WERI-Rb-1 (cell line): ENCODE data around the gene SLC66A2.
A peak's percentile ranks its signal among the peaks of the same experiment; 100 is the strongest.

Experiments used
- DNase-seq: peaks from one replicate; pipeline ENCODE4 v3.0.0-alpha.2; 2020
- H3K27ac ChIP-seq: fragments of 250-450 bp; sonication (Bioruptor Pico); 2 replicates; pipeline ENCODE4 v1.5.1; 2020; ENCODE audit warnings: mild to moderate bottlenecking, moderate library complexity
- H3K27me3 ChIP-seq: fragments of 250-450 bp; sonication (Bioruptor Pico); 2 replicates; pipeline ENCODE4 v1.5.1; 2021; ENCODE audit warnings: mild to moderate bottlenecking, low read depth, moderate library complexity; ENCODE audit not compliant: insufficient read depth, severe bottlenecking
- H3K36me3 ChIP-seq: fragments of 250-450 bp; sonication (Bioruptor Pico); 2 replicates; pipeline ENCODE4 v1.5.1; 2020; ENCODE audit warnings: mild to moderate bottlenecking, moderate library complexity
- H3K4me3 ChIP-seq: 2 replicates; pipeline ENCODE4 v1.5.1; 2011; ENCODE audit warnings: low read depth, mild to moderate bottlenecking, control low read depth, low read length
- H3K9me3 ChIP-seq: fragments of 250-450 bp; sonication (Bioruptor Pico); 2 replicates; pipeline ENCODE4 v1.5.1; 2021; ENCODE audit warnings: mild to moderate bottlenecking, moderate library complexity; ENCODE audit not compliant: severe bottlenecking
- TF ChIP-seq, protein P1 (sequence below): IDR thresholded peaks from 2 replicates; pipeline ENCODE4 v1.5.1; 2011; ENCODE audit warnings: low read depth, mild to moderate bottlenecking, control low read depth, inconsistent platforms, low read length

Gene SLC66A2

GRCh38 chr18:79870301-79871025 lies 81.0 kb downstream of the SLC66A2 start:
- Histone ChIP-seq H3K9me3 (peaks cover 2% of the 10 kb centered on the region), H3K27me3 (no peaks in the 10 kb centered on the region), H3K27ac (no peak overlapping the region), H3K36me3 (no peaks in the 10 kb centered on the region), H3K4me3 (no peak overlapping the region)
- TF ChIP-seq, protein P1, sequence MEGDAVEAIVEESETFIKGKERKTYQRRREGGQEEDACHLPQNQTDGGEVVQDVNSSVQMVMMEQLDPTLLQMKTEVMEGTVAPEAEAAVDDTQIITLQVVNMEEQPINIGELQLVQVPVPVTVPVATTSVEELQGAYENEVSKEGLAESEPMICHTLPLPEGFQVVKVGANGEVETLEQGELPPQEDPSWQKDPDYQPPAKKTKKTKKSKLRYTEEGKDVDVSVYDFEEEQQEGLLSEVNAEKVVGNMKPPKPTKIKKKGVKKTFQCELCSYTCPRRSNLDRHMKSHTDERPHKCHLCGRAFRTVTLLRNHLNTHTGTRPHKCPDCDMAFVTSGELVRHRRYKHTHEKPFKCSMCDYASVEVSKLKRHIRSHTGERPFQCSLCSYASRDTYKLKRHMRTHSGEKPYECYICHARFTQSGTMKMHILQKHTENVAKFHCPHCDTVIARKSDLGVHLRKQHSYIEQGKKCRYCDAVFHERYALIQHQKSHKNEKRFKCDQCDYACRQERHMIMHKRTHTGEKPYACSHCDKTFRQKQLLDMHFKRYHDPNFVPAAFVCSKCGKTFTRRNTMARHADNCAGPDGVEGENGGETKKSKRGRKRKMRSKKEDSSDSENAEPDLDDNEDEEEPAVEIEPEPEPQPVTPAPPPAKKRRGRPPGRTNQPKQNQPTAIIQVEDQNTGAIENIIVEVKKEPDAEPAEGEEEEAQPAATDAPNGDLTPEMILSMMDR = no peak
- DNase-seq = peak; percentile 7

- no peak overlapping the region for H3K4me3 ChIP-seq
- no peak for DNase-seq
- H3K36me3 ChIP-seq = no peaks in the 10 kb centered on the region
- no peak overlapping the region for H3K27ac ChIP-seq
- H3K9me3 ChIP-seq = peaks cover 2% of the 10 kb centered on the region
- TF ChIP-seq, protein P1 = no peak
- no peaks in the 10 kb centered on the region for H3K27me3 ChIP-seq
Measured at GRCh38 chr18:79869591-79870300, 81.7 kb downstream of the SLC66A2 start.

- Histone ChIP-seq H3K9me3 (peaks cover 2% of the 10 kb centered on the region), H3K36me3 (no peaks in the 10 kb centered on the region), H3K27me3 (no peaks in the 10 kb centered on the region), H3K4me3 (no peak overlapping the region), H3K27ac (no peak overlapping the region)
- TF ChIP-seq, protein P1 = no peak
- no peak for DNase-seq
Measured at GRCh38 chr18:79868811-79869541, 82.5 kb downstream of the SLC66A2 start.

GRCh38 chr18:79868168-79868784 lies 83.2 kb downstream of the SLC66A2 start:
- Histone ChIP-seq H3K9me3 (peaks cover 2% of the 10 kb centered on the region), H3K27me3 (no peaks in the 10 kb centered on the region), H3K36me3 (no peaks in the 10 kb centered on the region), H3K4me3 (no peak overlapping the region), H3K27ac (no peak overlapping the region)
- TF ChIP-seq, protein P1 = no peak
- peak; percentile 9 for DNase-seq

DNA sequence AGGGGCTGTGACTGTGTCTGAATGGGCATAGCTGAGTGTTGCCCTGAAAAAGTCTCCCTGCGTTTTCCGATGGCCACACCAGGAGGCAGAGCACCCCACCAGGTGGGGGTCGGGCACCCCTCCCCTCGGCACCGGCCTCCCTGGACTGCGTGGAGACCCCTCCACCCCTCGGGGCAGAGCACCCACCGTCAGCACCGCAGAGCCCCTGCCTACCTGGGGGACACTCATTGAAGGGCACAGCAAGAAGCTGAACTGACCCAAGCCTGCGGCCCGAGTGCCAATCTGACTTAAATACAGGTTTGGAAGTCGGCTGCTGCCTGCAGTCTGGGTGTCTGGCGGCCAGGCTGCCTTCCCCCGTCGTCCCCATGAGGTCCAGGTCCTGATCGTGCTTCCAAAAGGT lies 83.8 kb downstream of the SLC66A2 start:
- TF ChIP-seq, protein P1 = no peak
- no peak for DNase-seq
- Histone ChIP-seq H3K4me3 (no peak overlapping the region), H3K27ac (no peak overlapping the region), H3K27me3 (no peaks in the 10 kb centered on the region), H3K36me3 (no peaks in the 10 kb centered on the region), H3K9me3 (peaks cover 2% of the 10 kb centered on the region)
